ENCODE measurements around the gene LUC7L2.
A peak's percentile ranks its signal among the peaks of the same experiment; 100 is the strongest.
"Not testable (repeated sequence)": the region's sequence is repeated elsewhere in the genome, so short reads cannot be mapped to it uniquely, and the experiment has no call there.

The LUC7L2 gene

GRCh38 chr7:139351027-139351426 lies 8.7 kb upstream of the LUC7L2 start:
- H3F3A ChIP-seq (ENCODE audit: insufficient read depth, low read length), result no peaks in the 10 kb centered on the region
- H3K9ac ChIP-seq (ENCODE audit: low read length), result no peak overlapping the region
- no peaks in the 10 kb centered on the region for H3K27me3 ChIP-seq (replicated peaks; ENCODE audit: insufficient read depth, low read length)
- no peaks in the 10 kb centered on the region for H3K36me3 ChIP-seq (replicated peaks; ENCODE audit: insufficient read depth, low read length)
- H3K4me1 ChIP-seq (ENCODE audit: low read length), result no peaks in the 10 kb centered on the region
- H2AFZ ChIP-seq (ENCODE audit: low read length), result no peak overlapping the region
- TF ChIP-seq EZH2phosphoT487 (IDR thresholded peaks at IDR 0.05; ENCODE audit: low read length) (no peak), EZH2 (optimal IDR thresholded peaks at IDR 0.05; ENCODE audit: low read depth, low read length) (no peak), CTCF (IDR thresholded peaks at IDR 0.05; ENCODE audit: low read length) (no peak)
- no peak for DNase-seq
- no peaks in the 10 kb centered on the region for H3K9me3 ChIP-seq (replicated peaks; ENCODE audit: insufficient read depth, low read length)
- H3K27ac ChIP-seq (ENCODE audit: low read length), result no peak overlapping the region
- no peaks in the 10 kb centered on the region for H3K79me2 ChIP-seq (ENCODE audit: low read length)
- H3K4me2 ChIP-seq (ENCODE audit: low read depth, low read length), result no peak overlapping the region
- H3K4me3 ChIP-seq (ENCODE audit: low read length), result no peak overlapping the region
- H4K20me1 ChIP-seq (ENCODE audit: insufficient read depth, low read length), result no peaks in the 10 kb centered on the region
- H3K9me2 ChIP-seq (replicated peaks; ENCODE audit: insufficient read depth, low read length), result no peaks in the 10 kb centered on the region

GRCh38 chr7:139354729-139355128 lies 5.0 kb upstream of the LUC7L2 start:
- peaks cover 6% of the 10 kb centered on the region; the same call in 1 of the 2 replicates for H3K79me2 ChIP-seq (ENCODE audit: low read length)
- no peak overlapping the region for H2AFZ ChIP-seq (ENCODE audit: low read length)
- TF ChIP-seq CTCF (IDR thresholded peaks at IDR 0.05; ENCODE audit: low read length) (no peak), EZH2phosphoT487 (IDR thresholded peaks at IDR 0.05; ENCODE audit: low read length) (no peak), EZH2 (optimal IDR thresholded peaks at IDR 0.05; ENCODE audit: low read depth, low read length) (no peak)
- H3K9ac ChIP-seq (ENCODE audit: low read length), result no peak overlapping the region
- H4K20me1 ChIP-seq (ENCODE audit: insufficient read depth, low read length), result no peaks in the 10 kb centered on the region
- H3K9me2 ChIP-seq (replicated peaks; ENCODE audit: insufficient read depth, low read length), result no peaks in the 10 kb centered on the region
- no peaks in the 10 kb centered on the region for H3K27me3 ChIP-seq (replicated peaks; ENCODE audit: insufficient read depth, low read length)
- H3K27ac ChIP-seq (ENCODE audit: low read length), result no peak overlapping the region
- H3K4me2 ChIP-seq (ENCODE audit: low read depth, low read length), result no peak overlapping the region
- H3K4me1 ChIP-seq (ENCODE audit: low read length), result no peaks in the 10 kb centered on the region
- peaks cover 18% of the 10 kb centered on the region for H3F3A ChIP-seq (ENCODE audit: insufficient read depth, low read length)
- H3K36me3 ChIP-seq (replicated peaks; ENCODE audit: insufficient read depth, low read length), result no peaks in the 10 kb centered on the region
- no peak for DNase-seq
- H3K9me3 ChIP-seq (replicated peaks; ENCODE audit: insufficient read depth, low read length), result no peaks in the 10 kb centered on the region
- H3K4me3 ChIP-seq (ENCODE audit: low read length), result no peak overlapping the region

DNA sequence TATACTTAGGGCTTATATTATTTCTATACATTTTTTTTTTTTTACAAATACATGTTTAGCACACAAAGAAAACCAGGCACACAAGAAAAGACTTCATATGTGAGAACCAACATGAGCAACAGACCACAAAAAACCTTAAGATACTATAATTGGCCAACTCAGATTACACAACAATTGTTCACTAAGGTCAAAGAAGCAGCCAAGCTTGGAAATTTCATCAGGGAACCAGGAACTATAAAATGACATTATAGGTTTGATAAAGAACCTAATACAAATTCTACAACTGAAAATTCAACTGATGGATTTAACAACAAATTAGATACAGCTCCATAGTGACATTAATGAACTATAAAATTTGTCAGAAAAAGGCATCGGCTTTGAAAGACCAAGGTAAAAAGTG lies 4.4 kb upstream of the LUC7L2 start:
- Histone ChIP-seq H3K9me2 (replicated peaks; ENCODE audit: insufficient read depth, low read length) (no peaks in the 10 kb centered on the region), H3K27ac (ENCODE audit: low read length) (no peak overlapping the region), H3K4me2 (ENCODE audit: low read depth, low read length) (no peak overlapping the region), H3K79me2 (ENCODE audit: low read length) (peaks cover 11% of the 10 kb centered on the region), H3K9ac (ENCODE audit: low read length) (no peak overlapping the region), H3K27me3 (replicated peaks; ENCODE audit: insufficient read depth, low read length) (no peaks in the 10 kb centered on the region), H2AFZ (ENCODE audit: low read length) (no peak overlapping the region), H3K4me1 (ENCODE audit: low read length) (no peaks in the 10 kb centered on the region), H4K20me1 (ENCODE audit: insufficient read depth, low read length) (no peaks in the 10 kb centered on the region), H3K36me3 (replicated peaks; ENCODE audit: insufficient read depth, low read length) (no peaks in the 10 kb centered on the region), H3K4me3 (ENCODE audit: low read length) (no peak overlapping the region), H3K9me3 (replicated peaks; ENCODE audit: insufficient read depth, low read length) (no peaks in the 10 kb centered on the region), H3F3A (ENCODE audit: insufficient read depth, low read length) (peaks cover 22% of the 10 kb centered on the region)
- DNase-seq, result no peak
- no peak for TF ChIP-seq EZH2phosphoT487 (IDR thresholded peaks at IDR 0.05; ENCODE audit: low read length)
- no peak for TF ChIP-seq EZH2 (optimal IDR thresholded peaks at IDR 0.05; ENCODE audit: low read depth, low read length)

GRCh38 chr7:139357729-139358506 lies 1.8 kb upstream of the LUC7L2 start:
- H3K36me3 ChIP-seq (replicated peaks; ENCODE audit: insufficient read depth, low read length); H3K9me3 ChIP-seq (replicated peaks; ENCODE audit: insufficient read depth, low read length); DNase-seq; H3K27me3 ChIP-seq (replicated peaks; ENCODE audit: insufficient read depth, low read length); H3K9me2 ChIP-seq (replicated peaks; ENCODE audit: insufficient read depth, low read length): not testable (repeated sequence)
- Histone ChIP-seq H3F3A (ENCODE audit: insufficient read depth, low read length) (peaks cover 26% of the 10 kb centered on the region), H3K4me2 (ENCODE audit: low read depth, low read length) (peak overlapping the region; percentile 69), H3K4me3 (ENCODE audit: low read length) (peak overlapping the region; percentile 91), H3K27ac (ENCODE audit: low read length) (peak overlapping the region; percentile 93; the same call in 1 of the 2 replicates), H3K4me1 (ENCODE audit: low read length) (peaks cover 16% of the 10 kb centered on the region; the same call in 1 of the 2 replicates), H3K79me2 (ENCODE audit: low read length) (peaks cover 37% of the 10 kb centered on the region), H2AFZ (ENCODE audit: low read length) (peak overlapping the region; percentile 55), H3K9ac (ENCODE audit: low read length) (peak overlapping the region; percentile 94), H4K20me1 (ENCODE audit: insufficient read depth, low read length) (peaks cover 24% of the 10 kb centered on the region)

Measured in MM.1S (cell line).